Nephron progenitor cell (in vitro differentiated cells): ENCODE results near the gene EPS8.

Experiments
- DNase-seq: peaks from one replicate; pipeline ENCODE4 v3.0.0; 2021
- H3K27ac Mint-ChIP-seq: 2 replicates; pipeline ENCODE4 v1.8.0; 2021; ENCODE audit warnings: mild to moderate bottlenecking, moderate library complexity, mixed read lengths
- H3K27me3 Mint-ChIP-seq: 2 replicates; pipeline ENCODE4 v1.8.0; 2021; ENCODE audit warnings: mild to moderate bottlenecking, low read depth, mixed read lengths; ENCODE audit not compliant: poor library complexity
- H3K36me3 Mint-ChIP-seq: 2 replicates; pipeline ENCODE4 v1.8.0; 2021; ENCODE audit warnings: low read depth, mixed read lengths
- H3K4me1 Mint-ChIP-seq: 2 replicates; pipeline ENCODE4 v1.8.0; 2021; ENCODE audit warnings: mixed read lengths
- H3K4me3 Mint-ChIP-seq: 2 replicates; pipeline ENCODE4 v1.8.0; 2021; ENCODE audit warnings: mild to moderate bottlenecking, moderate library complexity, mixed read lengths
- H3K9me3 Mint-ChIP-seq: 2 replicates; pipeline ENCODE4 v1.8.0; 2021; ENCODE audit warnings: mild to moderate bottlenecking, moderate library complexity, mixed read lengths
- CTCF ChIP-seq: fragments of 200-600 bp; sonication (generic); IDR thresholded peaks from 2 replicates; pipeline ENCODE4 v1.5.0; 2021; ENCODE audit warnings: antibody characterized with exemption

EPS8 gene

DNA sequence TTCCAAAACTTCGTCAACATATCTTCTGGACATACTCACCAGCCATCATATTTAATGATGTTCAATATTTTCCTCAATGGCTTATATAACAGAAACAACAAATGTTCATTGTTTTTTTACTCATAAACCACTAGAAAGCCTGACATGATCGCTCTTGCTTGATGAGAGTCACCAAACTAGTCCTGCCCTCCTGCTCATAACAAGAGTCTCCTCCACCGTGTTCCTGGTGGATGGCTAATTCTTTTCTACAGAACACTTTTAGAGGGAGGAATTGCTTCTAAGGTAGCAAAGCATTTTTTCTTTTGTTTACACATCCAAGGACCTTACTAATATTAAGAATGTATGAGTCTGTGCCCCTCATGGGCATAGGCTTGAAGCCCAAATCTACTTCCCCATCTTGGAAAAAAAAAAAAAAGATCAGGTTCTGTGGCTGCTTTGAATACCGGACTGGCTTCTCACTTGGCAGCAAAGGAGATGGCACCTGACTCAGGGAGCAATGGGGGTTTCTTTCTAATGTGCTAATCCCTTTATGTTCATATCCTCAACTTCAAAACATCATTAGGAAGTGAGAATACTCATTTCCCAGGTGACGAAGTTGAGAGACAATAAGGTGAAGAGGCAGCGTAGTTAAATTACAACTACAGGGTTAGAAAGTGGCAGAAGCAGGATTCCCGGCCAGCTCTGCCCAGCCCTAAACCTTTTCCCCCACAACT is 188.8 kb downstream of the EPS8 start:
- H3K4me3 Mint-ChIP-seq = no peak overlapping the region
- no peak for DNase-seq
- H3K27me3 Mint-ChIP-seq = no peaks in the 10 kb centered on the region
- TF ChIP-seq CTCF = no peak
- H3K9me3 Mint-ChIP-seq = no peaks in the 10 kb centered on the region
- H3K4me1 Mint-ChIP-seq = peaks cover 32% of the 10 kb centered on the region
- no peak overlapping the region for H3K27ac Mint-ChIP-seq
- no peaks in the 10 kb centered on the region for H3K36me3 Mint-ChIP-seq

DNA sequence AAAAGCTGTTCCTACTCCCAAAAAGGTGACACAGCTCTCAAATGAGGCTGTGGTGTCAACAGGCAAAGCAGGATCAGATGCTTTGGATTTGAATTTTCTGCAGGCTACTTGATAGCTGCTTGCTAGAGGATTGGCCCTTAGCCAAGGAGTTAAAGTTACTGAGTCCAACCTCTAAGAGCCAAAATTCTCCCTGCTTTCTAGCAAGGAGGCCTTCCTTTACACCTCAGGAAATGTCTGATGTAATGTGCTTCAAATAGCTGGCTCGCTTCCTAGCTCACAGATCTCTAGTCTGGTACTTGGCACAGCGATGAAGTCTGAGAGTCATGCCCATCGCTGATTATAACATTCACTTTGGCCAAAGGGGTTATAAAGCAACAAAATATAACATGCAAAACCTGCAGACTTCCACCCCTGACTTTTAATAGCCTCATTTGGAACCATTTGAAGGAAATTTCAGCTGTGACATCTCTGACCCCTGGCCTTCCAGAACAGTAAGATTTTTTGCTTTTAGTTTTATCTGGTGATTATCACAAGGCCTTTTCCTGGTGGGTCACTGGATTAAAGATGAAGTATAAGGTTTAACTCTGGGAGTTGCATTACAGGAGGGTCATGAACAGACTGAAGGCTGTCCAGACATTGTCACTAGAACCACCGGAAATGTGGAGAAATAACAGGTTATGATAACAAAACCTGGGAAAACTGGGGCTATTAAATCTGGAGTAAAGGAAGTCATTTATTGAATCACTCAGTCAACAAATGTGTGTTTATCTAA is 189.7 kb downstream of the EPS8 start:
- no peak for DNase-seq
- no peaks in the 10 kb centered on the region for H3K9me3 Mint-ChIP-seq
- TF ChIP-seq CTCF = no peak
- no peaks in the 10 kb centered on the region for H3K27me3 Mint-ChIP-seq
- no peaks in the 10 kb centered on the region for H3K36me3 Mint-ChIP-seq
- H3K4me3 Mint-ChIP-seq = no peak overlapping the region
- H3K4me1 Mint-ChIP-seq = peaks cover 22% of the 10 kb centered on the region
- no peak overlapping the region for H3K27ac Mint-ChIP-seq

- no peaks in the 10 kb centered on the region for H3K9me3 Mint-ChIP-seq
- TF ChIP-seq CTCF = no peak
- no peaks in the 10 kb centered on the region for H3K27me3 Mint-ChIP-seq
- H3K4me3 Mint-ChIP-seq = no peak overlapping the region
- no peak overlapping the region for H3K27ac Mint-ChIP-seq
- peaks cover 16% of the 10 kb centered on the region for H3K4me1 Mint-ChIP-seq
- no peaks in the 10 kb centered on the region for H3K36me3 Mint-ChIP-seq
- DNase-seq = no peak
These were observed 191.9 kb downstream of the EPS8 start for GRCh38 chr12:15597125-15597830.

DNA sequence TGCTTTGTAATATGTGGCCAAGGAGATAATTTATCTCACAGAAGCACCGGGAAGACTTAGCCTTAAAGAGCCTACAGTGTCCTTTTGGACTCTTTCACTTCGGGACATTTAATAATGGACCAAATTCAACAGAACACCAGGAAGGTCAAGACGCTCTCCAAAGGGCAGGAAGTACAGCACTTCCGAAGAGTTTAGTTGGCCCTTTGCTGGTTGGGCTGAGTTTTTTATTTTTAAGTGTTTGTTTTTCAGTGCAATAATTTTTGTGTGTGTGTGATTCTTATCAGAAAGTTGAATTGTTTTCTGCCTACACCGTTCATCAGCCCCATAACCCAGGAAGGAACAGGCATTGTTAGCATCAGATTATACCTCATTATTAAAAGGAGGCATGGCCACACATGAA is 193.0 kb downstream of the EPS8 start:
- Mint-ChIP-seq H3K9me3 (no peaks in the 10 kb centered on the region), H3K27ac (no peak overlapping the region), H3K36me3 (no peaks in the 10 kb centered on the region), H3K4me1 (peaks cover 6% of the 10 kb centered on the region), H3K4me3 (no peak overlapping the region), H3K27me3 (no peaks in the 10 kb centered on the region)
- no peak for TF ChIP-seq CTCF
- DNase-seq = no peak

DNA sequence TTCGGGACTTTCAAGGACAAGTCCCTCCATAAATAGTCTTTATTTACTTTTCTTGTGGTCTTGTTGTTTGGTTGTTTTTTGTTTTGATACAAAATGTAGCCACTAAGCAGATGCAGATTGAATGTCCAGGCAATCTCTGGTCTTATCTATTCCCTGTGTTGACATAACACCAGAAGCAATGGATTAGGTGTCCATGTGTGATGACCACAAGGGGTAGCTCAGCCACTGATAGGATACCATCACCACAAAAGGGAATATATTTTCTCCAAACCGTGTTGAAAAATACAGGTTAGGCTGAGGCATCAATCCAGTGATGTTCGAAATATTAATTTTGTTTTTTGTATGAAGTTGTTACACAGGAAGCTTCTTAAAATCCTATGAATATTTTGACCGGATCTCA is 196.3 kb downstream of the EPS8 start:
- Mint-ChIP-seq H3K4me1 (peaks cover 15% of the 10 kb centered on the region), H3K4me3 (no peak overlapping the region), H3K9me3 (no peaks in the 10 kb centered on the region), H3K27me3 (peaks cover 5% of the 10 kb centered on the region), H3K27ac (peak overlapping the region; percentile 14), H3K36me3 (no peaks in the 10 kb centered on the region)
- DNase-seq = no peak
- TF ChIP-seq CTCF = no peak
